ENCODE results near the gene THAP4.

Gene THAP4

DNA sequence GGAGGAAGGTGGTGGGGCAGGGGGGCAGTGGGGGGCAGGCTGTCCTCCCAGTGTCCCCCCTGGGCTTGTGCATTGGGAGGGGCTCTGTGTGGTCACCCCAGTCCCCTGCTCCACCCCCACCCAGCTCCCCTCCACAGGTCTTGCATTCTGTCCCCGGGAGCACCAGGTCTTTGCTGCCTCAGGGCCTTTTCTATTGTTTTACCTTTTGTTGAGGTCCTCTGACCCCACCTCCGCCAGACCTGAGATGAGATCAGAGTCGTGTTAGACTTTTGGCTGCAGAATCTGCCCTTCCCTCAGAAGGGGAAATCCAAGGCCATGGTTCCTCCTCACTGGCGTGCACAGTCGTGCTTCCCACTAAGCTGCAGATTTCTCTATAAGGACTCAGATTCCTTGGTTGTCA is 21.3 kb upstream of the THAP4 start:
- no peak for DNase-seq
- H3K4me3 ChIP-seq (ENCODE audit: low read depth, low read length), result no peak overlapping the region
- no peak overlapping the region for H3K27ac ChIP-seq
- TF ChIP-seq CTCF (IDR thresholded peaks at IDR 0.05; ENCODE audit: low read depth, low read length), result no peak
- H3K9me3 ChIP-seq (ENCODE audit: severe bottlenecking), result no peaks in the 10 kb centered on the region
- peaks cover 61% of the 10 kb centered on the region for H3K36me3 ChIP-seq
- no peaks in the 10 kb centered on the region for H3K27me3 ChIP-seq (ENCODE audit: insufficient read depth, low read depth, severe bottlenecking)

DNA sequence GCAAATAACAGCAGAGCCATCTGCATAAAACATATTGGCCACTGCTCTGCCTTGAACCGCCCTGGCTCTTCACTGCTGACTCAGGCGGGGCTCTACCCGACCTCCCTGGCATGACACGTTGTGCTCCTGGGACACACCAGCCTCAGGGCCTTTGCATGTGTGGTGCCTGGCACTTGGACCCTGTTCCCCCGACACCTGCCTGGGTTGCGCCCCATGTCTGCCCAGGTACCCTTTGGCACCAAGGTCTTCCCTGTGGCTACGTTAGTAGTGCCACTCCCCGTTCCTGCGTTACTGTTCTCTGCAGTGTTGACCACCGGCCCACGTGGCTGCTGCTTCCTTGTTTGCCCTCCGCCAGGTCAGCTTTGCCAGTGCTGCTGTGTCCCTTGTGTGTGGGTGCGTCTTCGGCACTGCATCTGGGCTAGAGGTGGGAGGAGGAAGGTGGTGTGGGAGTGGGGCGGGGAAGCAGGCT is 20.9 kb upstream of the THAP4 start:
- Histone ChIP-seq H3K27ac (no peak overlapping the region), H3K27me3 (ENCODE audit: insufficient read depth, low read depth, severe bottlenecking) (no peaks in the 10 kb centered on the region), H3K9me3 (ENCODE audit: severe bottlenecking) (no peaks in the 10 kb centered on the region), H3K4me3 (ENCODE audit: low read depth, low read length) (no peak overlapping the region), H3K36me3 (peaks cover 64% of the 10 kb centered on the region)
- DNase-seq, result no peak
- no peak for TF ChIP-seq CTCF (IDR thresholded peaks at IDR 0.05; ENCODE audit: low read depth, low read length)

GRCh38 chr2:241656190-241656741 is 19.3 kb upstream of the THAP4 start:
- H3K9me3 ChIP-seq (ENCODE audit: severe bottlenecking), result no peaks in the 10 kb centered on the region
- H3K27me3 ChIP-seq (ENCODE audit: insufficient read depth, low read depth, severe bottlenecking), result no peaks in the 10 kb centered on the region
- no peak overlapping the region for H3K4me3 ChIP-seq (ENCODE audit: low read depth, low read length)
- peaks cover 70% of the 10 kb centered on the region for H3K36me3 ChIP-seq
- DNase-seq, result no peak
- TF ChIP-seq CTCF (IDR thresholded peaks at IDR 0.05; ENCODE audit: low read depth, low read length), result no peak
- no peak overlapping the region for H3K27ac ChIP-seq

GRCh38 chr2:241655516-241656189 is 18.7 kb upstream of the THAP4 start:
- no peak overlapping the region for H3K4me3 ChIP-seq (ENCODE audit: low read depth, low read length)
- peaks cover 72% of the 10 kb centered on the region for H3K36me3 ChIP-seq

DNA sequence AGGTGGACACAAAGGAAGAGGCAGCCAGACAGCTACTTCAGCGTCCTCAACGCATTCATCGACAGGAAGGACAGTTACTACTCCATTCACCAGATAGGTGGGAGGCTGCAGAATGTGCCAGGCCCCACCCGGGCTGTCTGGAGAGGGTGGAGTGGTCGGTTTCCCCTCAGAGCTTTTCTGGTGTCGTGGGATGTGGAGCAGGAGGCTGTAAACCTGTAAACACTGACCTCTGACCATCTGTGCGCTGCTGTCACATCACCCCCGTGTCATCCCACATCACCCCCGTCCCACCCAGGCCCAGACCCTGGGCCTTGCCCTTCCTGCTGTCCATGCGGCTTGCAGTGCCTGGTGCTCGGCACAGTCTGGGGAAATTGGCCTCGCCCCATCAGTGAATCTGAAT is 17.6 kb upstream of the THAP4 start:
- Histone ChIP-seq H3K27me3 (ENCODE audit: insufficient read depth, low read depth, severe bottlenecking) (no peaks in the 10 kb centered on the region), H3K27ac (no peak overlapping the region), H3K4me3 (ENCODE audit: low read depth, low read length) (no peak overlapping the region), H3K9me3 (ENCODE audit: severe bottlenecking) (no peaks in the 10 kb centered on the region), H3K36me3 (peaks cover 66% of the 10 kb centered on the region)
- no peak for TF ChIP-seq CTCF (IDR thresholded peaks at IDR 0.05; ENCODE audit: low read depth, low read length)
- DNase-seq, result no peak

More at GRCh38 chr2:241655516-241656189, 18.7 kb upstream of the THAP4 start:
- H3K9me3 ChIP-seq (ENCODE audit: severe bottlenecking), result no peaks in the 10 kb centered on the region
- DNase-seq, result no peak
- TF ChIP-seq CTCF (IDR thresholded peaks at IDR 0.05; ENCODE audit: low read depth, low read length), result no peak
- H3K27ac ChIP-seq, result no peak overlapping the region
- no peaks in the 10 kb centered on the region for H3K27me3 ChIP-seq (ENCODE audit: insufficient read depth, low read depth, severe bottlenecking)

Data from WERI-Rb-1 (cell line).